Fibroblast of skin of left biceps (primary cell): ENCODE results near the gene IRAK3.
"Not testable (repeated sequence)": the region's sequence is repeated elsewhere in the genome, so short reads cannot be mapped to it uniquely, and the experiment has no call there.

Experiments
- DNase-seq, 2 experiments: peaks; one replicate each; pipeline ENCODE4 v3.0.0-alpha.2; 2013; ENCODE audit warnings: low read depth in 2 of 2

Gene IRAK3

DNA sequence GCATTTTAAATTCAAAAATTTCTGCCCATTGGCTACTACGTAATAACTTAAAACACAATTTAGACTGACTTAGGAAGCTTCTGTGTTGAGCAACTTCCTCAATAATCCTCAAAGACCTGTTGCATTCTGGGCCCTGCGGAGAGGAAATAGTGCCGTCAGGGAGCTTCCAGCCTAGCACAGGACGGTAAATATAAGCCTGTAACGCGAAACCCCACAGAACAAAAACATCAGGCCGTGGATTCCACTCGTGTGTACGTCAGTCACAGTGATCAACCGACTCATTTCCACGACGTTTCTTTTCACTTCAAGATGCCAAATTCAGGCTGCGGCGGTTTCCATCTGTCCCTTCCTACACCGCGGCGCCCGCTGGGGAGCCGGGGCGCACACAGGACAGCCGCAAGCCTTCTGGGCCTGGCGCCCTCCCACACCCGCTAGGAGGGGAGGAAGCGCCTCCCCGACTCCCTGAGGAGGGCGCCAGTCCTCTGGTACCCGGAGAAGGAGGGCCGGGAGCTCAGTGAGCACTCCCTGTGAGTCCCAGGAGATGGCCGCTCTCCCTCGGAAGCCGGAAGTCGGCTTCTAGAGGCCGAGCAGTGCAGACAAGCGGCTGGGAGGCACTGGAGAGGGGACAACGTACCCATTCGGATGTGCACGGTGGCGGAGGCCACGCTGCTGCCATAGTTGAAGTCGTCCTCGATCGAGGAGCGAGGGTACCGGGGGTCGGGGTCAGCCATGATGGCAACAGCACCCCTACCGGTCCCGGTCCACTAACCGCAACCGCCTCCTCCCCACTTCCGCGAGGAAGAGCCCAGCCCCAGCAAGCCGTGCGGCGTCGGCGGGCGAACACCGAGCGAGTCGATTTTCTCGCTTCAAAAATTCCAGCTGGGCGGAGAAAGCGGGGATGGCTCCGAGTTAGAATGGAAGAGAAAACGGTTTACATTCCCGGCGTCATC lies 19.5 kb upstream of the IRAK3 start, which contains the start of gene TMBIM4:
TSS of gene TMBIM4 (minus strand) at position 776 of the 950 bp plus-strand sequence. CDS start at position 731, 45 bp downstream.
- peak; percentile 85 to 86 for DNase-seq

DNA sequence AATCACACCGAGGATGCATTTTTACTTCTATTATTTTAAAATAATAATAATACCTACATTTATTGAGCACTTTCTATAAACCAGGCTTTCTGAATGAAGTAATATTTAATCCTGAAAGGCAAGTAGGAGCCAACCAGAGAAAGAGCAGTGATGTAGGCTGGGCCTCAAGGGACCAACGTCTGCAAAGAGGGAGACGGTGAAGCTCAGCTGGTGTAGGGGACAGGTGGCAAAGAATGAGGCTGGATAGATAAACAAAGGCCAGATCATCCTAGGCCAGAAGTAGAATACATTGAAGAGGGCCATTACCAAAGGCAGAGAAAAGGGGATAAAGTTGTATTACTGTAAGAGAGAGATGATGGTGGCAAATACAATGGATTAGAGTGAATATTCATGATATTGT lies 18.4 kb upstream of the IRAK3 start:
- no peak for DNase-seq

DNA sequence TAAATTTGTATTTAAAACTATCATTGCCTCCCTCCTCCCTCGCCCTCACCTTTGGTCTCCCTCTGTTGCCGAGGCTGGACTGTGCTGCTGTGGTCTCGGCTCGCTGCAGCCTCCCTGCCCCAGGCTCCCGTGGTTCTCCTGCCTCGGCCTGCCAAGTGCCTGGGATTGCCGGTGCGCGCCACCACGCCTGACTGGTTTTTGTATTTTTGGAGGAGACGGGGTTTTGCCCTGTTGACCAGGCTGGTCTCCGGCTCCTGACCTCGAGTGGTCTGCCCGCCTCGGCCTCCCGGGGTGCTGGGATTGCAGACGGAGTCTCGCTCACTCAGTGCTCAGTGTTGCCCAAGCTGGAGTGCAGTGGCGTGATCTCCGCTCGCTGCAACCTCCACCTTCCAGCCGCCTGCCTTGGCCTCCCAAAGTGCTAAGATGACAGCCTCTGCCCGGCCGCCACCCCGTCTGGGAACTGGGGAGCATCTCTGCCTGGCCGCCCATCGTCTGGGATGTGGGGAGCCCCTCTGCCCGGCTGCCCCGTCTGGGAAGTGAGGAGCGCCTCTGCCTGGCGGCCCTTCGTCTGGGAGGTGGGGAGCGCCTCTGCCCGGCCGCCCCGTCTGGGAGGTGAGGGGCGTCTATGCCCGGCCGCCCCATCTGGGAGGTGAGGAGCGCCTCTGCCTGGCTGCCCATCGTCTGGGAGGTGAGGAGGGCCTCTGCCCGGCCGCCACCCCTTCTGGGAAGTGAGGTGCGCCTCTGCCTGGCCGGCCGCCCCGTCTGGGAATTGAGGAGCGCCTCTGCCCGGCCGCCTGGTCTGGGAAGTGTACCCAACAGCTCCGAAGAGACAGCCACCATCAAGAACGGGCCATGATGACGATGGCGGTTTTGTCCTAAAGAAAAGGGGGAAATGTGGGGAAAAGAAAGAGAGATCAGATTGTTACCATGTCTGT lies 14.4 kb upstream of the IRAK3 start:
- not testable (repeated sequence) for DNase-seq

DNA sequence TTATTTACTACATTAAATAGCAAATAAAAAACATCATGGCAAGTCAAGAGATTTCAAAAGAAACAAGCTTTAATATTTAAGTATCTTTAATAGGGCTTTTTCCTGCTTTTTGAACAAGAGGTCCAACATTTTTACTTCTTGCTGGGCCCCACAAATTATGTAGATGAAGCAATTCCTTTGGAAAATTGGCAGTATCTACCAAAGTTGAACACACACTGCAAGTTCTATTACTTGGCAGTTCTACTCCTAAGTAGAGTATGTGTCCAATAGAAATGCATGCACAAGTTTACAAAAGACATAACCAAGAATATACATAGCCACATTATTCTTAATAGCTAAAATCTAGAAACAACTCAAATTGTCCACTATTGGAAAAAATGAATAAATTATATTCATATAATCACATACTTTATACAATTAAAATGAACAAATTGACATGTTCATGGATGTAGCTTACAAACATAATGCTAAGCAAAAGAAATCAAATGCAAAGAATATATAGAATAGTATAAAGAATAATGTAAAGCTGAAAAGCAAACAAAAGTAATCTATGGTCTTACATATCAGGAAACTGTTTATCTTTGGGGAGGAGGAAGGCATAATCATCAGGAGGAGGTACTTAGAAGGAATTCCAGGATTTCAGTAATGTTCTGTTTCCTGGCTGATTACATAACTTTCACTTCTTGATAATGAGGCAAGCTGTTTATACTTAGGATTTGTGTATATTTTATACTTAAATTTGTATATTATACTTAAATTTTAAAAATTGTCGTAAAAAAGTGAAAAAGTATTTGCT lies 12.7 kb upstream of the IRAK3 start:
- no peak for DNase-seq

DNA sequence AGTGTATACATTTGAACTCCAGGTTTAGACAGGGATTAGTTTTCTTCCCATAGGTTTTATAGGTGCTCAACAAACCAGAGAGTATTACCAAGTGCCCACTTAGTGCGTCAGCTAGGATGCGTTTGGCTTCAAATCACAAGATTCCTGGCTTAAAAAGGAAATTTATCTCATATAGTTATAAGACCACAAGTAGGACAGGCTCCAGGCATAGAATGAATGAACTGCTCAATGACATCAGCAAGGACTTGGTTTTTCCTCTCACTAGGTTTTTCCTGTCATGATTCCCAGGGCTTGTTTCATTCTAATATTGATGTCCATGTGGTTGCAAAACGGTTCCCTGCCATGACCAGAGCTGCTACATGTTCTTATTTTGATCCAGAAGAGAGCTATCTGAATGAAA lies 6.1 kb upstream of the IRAK3 start:
- DNase-seq, result no peak

DNA sequence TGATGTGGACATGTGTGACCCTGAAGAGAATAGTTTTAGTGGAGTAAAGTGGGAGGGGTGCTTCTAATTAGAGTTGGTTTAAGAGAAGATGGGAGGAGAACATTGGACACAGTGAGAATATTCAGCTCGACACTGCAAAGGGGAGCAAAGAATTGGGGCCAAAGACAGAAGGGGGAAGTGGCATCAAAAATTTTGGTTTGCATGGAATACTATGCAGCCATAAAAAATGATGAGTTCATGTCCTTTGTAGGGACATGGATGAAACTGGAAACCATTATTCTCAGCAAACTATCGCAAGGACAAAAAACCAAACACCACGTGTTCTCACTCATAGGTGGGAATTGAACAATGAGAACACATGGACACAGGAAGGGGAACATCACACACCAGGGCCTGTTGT lies 4.2 kb upstream of the IRAK3 start:
- not testable (repeated sequence) for DNase-seq

DNA sequence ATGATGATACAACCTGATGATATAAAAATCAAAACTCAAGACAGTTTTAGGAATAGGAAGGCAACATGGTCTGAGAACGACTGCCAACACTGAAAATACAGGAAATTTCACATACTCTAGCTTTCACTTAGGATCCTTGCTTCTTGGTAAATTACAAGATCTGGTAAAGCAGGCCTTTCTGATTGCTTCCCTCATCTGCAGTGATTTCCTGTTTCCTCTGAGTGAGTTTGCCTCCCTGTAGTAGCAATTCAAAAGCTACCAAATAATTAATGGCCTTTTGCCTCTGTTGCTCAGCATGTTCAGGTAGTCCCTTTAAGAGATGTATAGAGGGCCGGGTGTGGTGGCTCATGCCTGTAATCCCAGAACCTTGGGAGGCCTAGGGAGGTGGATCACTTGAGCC lies 2.0 kb upstream of the IRAK3 start:
- DNase-seq, result no peak

DNA sequence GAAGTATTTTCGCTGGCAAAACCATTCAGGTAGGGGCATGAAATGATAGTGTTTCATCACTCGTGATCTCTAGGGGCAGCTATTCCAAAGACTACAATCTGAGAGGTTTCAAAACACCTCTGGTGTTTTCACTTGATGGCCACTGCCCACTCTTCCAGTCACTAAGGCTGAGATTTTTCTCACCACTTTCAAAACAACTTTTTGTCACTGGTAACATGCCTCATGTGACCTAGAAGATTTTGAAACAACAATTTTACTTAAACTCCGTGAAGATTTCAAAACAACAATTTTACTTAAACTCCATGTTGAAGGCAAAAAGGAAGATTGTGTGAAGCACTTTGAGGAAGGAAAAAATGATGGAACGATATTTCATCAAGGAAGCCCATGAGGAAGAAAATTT lies 1.2 kb upstream of the IRAK3 start:
- DNase-seq, result no peak

DNA sequence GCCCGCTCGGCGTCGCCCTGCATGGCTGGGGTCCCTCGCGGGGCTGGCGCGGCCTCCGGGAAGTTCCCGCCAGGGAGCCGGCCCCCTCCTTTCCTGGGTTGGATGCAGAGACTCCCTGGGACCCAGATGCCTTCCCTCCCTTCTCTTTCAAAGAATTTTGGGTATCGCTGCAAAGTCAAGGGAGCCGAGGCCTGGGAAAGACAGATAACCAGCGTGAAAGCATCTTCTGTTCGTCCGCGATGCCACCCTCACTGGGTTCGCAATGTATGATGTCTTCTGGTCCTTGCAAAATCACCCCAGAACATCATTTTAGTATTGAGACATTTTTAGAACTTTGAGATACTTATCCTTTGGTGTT lies 451 bp downstream of the IRAK3 start:
- DNase-seq, result no peak

DNA sequence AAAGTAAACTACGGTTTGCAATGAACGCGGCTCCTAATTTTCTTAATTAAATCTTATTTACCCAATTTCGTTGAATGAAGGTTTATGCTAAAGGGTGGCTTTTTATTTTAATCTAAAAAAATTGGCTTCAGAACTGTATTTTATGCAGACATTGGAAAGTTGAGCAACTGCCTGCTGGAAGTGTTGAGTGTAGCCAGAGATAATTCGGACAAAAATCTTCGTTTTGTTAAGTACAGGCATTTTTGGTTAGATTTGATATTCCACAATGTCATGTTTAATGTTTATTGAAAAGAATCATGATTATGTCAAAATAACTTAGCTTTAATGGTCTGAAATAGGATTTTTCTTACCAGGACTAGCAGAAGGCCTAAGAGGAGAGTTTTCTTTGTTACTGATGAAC lies 875 bp downstream of the IRAK3 start:
- no peak for DNase-seq

DNA sequence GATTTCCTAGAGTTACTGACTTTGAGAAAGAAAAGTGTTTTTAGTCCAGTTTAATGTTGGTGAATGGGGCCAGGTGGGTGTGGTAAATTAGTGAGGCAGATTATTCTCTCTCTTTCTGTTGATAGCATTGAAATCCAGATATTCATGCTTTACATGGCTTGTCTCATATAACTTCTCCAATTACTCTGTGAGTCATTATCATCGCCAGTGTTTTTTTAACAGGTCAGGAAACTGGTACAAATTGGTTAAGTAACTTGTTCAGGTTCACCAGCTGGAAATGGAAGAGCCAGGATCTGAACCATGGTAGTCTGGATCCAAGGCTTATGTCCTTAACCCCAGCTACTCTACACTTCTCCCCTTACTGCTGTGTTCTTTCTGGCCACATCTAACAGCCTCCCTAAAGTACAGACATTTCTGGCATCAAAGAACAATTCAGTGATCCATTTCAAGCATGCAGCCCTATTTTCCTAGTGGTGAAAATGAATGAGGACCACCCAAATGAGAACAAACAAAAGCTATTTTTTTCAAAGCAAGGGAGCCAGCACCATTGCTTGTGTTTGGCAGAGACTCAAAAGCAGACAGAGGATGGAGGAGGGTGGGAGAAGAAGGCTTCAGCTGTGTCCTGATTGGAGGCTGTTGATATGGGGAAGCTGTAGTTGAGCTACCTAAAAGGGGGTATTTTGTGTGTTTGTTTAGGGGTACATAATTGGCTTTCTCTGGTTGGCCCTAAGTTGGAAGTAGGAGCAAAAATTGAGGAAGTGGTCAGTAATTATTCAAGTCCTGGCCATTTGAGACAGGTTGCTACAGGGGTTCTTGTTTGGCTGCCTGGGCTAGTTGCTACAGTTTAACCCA lies 1.7 kb downstream of the IRAK3 start:
- DNase-seq, result no peak

DNA sequence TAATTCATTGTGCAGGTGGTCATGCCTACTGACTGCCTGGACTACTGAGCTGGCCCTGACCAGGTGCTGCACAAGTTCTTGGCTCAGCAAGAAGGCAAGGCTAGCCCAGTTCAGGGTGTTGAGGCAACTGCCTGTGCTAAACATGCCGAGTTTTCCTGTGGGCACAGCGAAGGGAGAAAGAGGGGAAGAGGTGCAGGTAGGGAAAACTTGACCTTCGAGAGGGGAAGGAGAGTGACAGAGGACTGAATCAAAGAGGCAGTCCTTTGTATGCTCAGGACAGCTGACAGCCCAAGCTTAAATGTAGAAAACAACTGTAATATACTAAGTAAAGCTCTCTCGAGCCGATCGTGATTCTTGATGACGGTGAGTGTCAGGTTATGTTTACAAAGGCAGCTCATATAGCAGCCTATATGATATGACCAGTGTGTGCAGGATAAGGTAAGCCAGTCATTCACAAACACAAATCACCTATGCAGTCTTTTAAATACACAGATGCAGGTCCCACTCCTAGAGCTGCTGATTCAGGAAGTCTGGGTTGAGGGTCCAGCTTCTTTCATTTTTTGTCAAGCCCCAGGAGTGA lies 2.6 kb downstream of the IRAK3 start:
- no peak for DNase-seq

DNA sequence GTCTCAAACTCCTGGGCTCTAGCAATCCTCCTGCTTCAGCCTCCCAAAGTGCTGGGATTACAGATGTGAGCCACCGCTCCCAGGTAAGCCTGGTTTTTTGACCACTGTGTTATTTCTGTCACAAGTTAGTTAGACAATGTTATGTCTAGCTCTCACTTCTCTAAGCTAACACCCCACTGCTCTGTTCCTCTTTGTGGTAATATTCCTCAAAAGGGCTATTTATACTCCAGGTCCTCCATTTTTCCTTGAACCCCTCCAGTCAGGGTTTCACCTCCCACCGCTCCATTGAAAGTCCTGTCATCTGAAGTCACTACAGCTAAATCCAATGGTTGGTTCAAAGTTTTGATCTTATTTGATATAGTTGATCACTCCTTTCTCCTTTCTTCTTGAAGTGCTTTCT lies 5.1 kb downstream of the IRAK3 start:
- no peak for DNase-seq

DNA sequence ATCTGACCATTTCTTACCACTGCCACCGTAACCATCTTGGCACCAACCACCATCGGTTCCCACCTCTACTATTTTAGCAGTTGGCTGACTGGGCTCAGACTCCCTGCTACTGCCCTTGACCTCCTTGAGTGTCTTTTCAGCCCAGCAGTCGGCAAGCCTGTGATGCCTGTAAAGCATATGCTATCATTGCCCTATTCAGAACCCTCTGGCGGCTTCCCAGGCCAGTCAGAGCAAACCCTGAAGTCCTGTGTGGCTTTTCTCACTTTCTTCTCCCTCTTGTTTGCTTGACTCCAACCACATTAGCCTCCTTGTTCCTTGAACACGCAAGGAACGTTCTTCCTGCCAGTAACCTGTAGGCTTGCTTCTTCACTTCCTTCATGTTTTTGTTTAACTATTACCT lies 6.2 kb downstream of the IRAK3 start:
- no peak for DNase-seq

DNA sequence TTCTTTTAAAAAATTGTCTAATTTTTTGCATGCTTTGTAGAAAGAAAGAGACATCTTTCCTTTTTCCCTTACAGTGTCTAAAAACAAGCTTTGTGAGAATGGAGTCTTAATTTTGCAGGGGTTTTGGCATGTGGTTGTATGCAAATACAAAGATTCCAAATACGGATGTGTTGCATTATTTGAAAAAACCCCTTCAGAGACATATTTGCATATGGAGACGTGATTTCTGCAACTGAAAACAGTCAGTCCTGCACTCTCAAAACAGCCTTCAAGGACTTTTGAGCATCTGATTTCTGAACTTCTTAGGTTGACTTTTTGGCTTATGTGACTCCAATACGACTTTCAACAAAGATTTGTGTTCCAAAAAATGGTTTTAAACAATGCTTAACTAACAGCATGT lies 7.8 kb downstream of the IRAK3 start:
- DNase-seq, result no peak

DNA sequence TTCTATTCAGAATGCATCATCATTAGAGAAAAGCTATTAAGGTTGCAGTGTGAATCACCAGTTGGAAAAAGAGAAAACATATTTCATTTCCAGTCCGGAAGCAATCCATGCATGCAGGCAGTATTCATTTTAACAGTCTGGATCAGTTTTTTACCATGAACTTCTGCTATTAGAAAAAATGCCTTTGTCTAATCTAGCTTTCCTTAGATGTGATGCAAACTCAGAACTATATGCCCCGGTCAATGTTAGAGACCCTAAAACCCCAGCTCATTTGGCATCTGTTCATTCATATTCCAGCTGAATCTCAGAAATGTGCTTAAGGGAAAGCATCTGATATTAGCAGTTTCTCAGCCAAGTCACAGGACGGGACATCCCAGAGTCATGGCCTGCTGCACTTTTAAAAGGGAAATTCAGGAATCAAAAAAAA lies 8.5 kb downstream of the IRAK3 start:
- no peak for DNase-seq

DNA sequence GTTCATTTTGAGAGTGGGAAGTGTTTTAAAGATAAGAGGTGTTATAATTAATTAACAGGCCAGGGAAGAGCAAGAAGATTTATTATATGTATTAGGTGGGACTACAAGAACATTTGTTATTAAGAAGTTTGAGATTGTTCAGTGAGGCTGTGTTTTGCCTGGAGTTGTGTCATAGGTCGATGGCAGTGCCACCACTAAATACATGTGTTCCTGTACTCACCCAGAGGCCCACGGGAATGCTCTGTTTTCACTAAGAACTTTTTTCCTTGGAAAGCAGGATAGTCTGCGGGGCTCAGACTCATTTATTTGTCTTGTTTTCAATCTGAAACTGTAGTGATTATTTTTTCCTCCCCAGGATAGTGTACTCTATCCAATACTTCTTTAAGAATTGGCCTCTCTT lies 10.1 kb downstream of the IRAK3 start:
- DNase-seq, result no peak

DNA sequence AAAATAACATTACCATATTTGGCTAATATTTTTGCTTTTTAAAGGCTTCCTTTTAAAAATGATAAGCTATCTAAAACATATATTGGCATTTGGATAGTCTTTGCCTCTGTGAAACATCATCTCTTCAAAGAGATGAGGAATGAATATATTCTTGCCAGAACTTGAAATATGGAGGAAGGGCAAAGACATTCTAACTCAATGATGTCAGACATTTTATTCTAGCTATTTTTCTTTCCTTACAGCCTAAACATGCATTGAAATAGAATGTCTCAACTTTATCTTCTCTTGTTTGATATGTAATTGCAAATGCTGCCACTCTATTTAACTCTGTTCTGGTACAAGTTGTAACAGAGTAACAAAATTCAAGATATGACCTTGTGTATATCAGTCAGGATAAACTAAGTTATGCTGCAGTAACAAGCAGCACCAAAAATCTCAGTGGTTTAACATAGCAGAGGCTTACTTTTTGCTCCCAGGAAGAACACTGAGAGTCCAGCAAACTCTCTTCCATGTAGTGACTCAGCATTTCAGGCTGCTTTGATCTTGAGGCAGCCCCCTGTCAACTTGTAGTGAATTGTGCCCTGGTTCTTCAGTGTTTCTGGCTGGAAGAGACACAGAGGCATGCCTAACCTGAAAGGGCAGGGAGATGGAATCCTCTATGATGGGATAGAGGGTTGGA lies 11.0 kb downstream of the IRAK3 start:
- DNase-seq, result no peak

DNA sequence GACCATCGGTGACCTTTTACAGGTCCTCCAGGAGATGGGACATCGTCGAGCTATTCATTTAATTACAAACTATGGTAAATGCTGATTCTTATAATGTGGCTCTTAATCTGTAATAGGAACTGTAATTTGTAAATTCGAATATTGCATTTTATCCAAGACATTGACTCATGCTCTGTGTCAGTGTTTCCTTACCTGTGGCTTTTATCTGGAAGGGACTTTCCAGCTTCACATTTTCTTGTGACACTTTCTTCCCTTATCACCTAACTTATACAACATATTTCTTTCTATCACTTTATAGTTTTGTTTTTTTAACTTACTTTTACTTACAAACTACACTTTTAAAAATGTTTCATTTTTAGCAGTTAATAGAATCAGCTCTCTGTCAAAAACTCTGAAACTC lies 14.8 kb downstream of the IRAK3 start:
- no peak for DNase-seq

DNA sequence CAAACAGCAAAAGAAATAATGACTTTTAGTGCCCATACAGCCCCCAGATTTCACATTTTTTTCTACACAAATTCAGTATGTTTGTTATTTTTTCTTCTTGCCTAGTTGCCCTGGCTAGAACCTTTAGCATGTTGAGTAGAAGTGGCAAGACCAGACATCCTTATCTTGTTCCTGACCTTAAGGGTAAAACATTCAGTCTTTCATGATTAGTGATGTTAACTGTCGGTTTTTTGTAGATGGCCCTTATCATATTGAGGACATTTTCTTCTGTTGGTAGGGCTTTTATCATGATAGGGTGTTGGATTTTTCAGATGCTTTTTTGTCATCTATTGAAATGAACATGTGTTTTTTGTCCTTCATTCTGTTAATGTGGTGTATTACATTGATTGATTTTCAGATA lies 17.1 kb downstream of the IRAK3 start:
- no peak for DNase-seq
